ENCODE data around the gene MAT2B.
"Not testable (repeated sequence)": the region's sequence is repeated elsewhere in the genome, so short reads cannot be mapped to it uniquely, and the experiment has no call there.

DNA sequence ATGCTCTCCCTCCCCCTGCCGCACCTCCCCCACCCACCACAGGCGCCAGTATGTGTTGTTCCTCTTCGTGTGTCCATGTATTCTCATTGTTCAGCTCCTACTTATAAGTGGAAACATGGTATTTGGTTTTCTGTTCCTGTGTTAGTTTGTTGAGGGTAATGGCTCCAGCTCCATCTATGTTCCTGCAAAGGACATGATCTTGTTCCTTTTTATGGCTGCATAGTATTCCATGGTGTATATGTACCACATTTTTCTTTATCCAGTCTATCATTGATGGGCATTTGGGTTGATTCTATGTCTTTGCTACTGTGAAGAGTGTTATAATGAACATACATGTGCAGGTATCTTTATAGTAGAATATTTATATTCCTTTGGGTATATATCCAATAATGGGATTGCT lies 31.0 kb downstream of the MAT2B start:
- not testable (repeated sequence) for TF ChIP-seq CBX8 (IDR thresholded peaks at IDR 0.05); NR3C1 (IDR thresholded peaks at IDR 0.05); POLR2A (IDR thresholded peaks at IDR 0.05; ENCODE audit: low read length); CEBPB (IDR thresholded peaks at IDR 0.05); RAD21 (conservative IDR thresholded peaks at IDR 0.05 in 1 of 2, IDR thresholded peaks at IDR 0.05 in 1 of 2); EHMT2 (IDR thresholded peaks at IDR 0.05; ENCODE audit: low read depth)
